ENCODE measurements around the gene MRPS30.

Gene MRPS30

GRCh38 chr5:44847206-44847852 is 38.6 kb downstream of the MRPS30 start:
- no peak overlapping the region for H2BK12ac ChIP-seq (ENCODE audit: low read length in 2 of 2)
- 96% methylated on average over 1 of the region's 5 CpGs for WGBS

GRCh38 chr5:44860267-44860666 is 51.5 kb downstream of the MRPS30 start:
- H3K4me2 ChIP-seq (ENCODE audit: low read length, poor library complexity, severe bottlenecking) = no peak overlapping the region
- H2AFZ ChIP-seq (ENCODE audit: low read depth, low read length) = no peak overlapping the region
- no peak overlapping the region for H3K9ac ChIP-seq (ENCODE audit: low read length)
- H3K4me1 ChIP-seq (ENCODE audit: control insufficient read depth, insufficient read depth, low read depth, low read length) = no peaks in the 10 kb centered on the region
- H2BK15ac ChIP-seq (ENCODE audit: low read depth, poor library complexity, severe bottlenecking) = no peak overlapping the region
- H2BK5ac ChIP-seq (ENCODE audit: low read depth, low read length, poor library complexity, severe bottlenecking) = no peak overlapping the region
- H3K14ac ChIP-seq (ENCODE audit: low read length in 2 of 2) = no peak overlapping the region
- no peak overlapping the region for H3K4me3 ChIP-seq (ENCODE audit: insufficient read depth in 1 of 2, low read depth in 1 of 2, low read length in 2 of 2)
- H3K36me3 ChIP-seq (ENCODE audit: control insufficient read depth in 1 of 2, insufficient read depth in 2 of 2, low read depth in 1 of 2, low read length in 2 of 2) = no peaks in the 10 kb centered on the region
- no peak overlapping the region for H3K4ac ChIP-seq (ENCODE audit: low read depth in 1 of 2, low read length in 2 of 2)
- no peak overlapping the region for H2AK5ac ChIP-seq (ENCODE audit: low read length, severe bottlenecking)
- no peaks in the 10 kb centered on the region for H3K9me3 ChIP-seq (ENCODE audit: control insufficient read depth, low read length)
- no peak overlapping the region for H2BK12ac ChIP-seq (ENCODE audit: low read length in 2 of 2)
- H3K18ac ChIP-seq (ENCODE audit: low read depth in 1 of 2, low read length in 2 of 2) = no peak overlapping the region
- no peak overlapping the region for H4K91ac ChIP-seq (ENCODE audit: low read length)
- H4K8ac ChIP-seq (ENCODE audit: low read length) = no peak overlapping the region
- no peaks in the 10 kb centered on the region for H3K27me3 ChIP-seq (ENCODE audit: control insufficient read depth in 1 of 2, insufficient read depth in 1 of 2, low read length in 2 of 2)
- H3K23ac ChIP-seq (ENCODE audit: low read length in 2 of 2) = no peak overlapping the region
- H3K27ac ChIP-seq (ENCODE audit: low read length, poor library complexity, severe bottlenecking) = no peak overlapping the region
- H3K79me1 ChIP-seq (replicated peaks; ENCODE audit: low read length, poor library complexity, severe bottlenecking) = no peaks in the 10 kb centered on the region
- 96% methylated on average over 3 of the region's 3 CpGs for WGBS
- H2BK120ac ChIP-seq (ENCODE audit: low read depth, low read length) = no peak overlapping the region
- DNase-seq = no peak

More at GRCh38 chr5:44847206-44847852, 38.6 kb downstream of the MRPS30 start:
- Histone ChIP-seq H3K27ac (ENCODE audit: low read length, poor library complexity, severe bottlenecking) (no peak overlapping the region), H3K27me3 (ENCODE audit: control insufficient read depth in 1 of 2, insufficient read depth in 1 of 2, low read length in 2 of 2) (no peaks in the 10 kb centered on the region), H3K9ac (ENCODE audit: low read length) (no peak overlapping the region), H2BK15ac (ENCODE audit: low read depth, poor library complexity, severe bottlenecking) (no peak overlapping the region), H3K4ac (ENCODE audit: low read depth in 1 of 2, low read length in 2 of 2) (no peak overlapping the region), H2AK5ac (ENCODE audit: low read length, severe bottlenecking) (no peak overlapping the region), H3K23ac (ENCODE audit: low read length in 2 of 2) (no peak overlapping the region), H3K36me3 (ENCODE audit: control insufficient read depth in 1 of 2, insufficient read depth in 2 of 2, low read depth in 1 of 2, low read length in 2 of 2) (no peaks in the 10 kb centered on the region), H2BK5ac (ENCODE audit: low read depth, low read length, poor library complexity, severe bottlenecking) (no peak overlapping the region), H2BK120ac (ENCODE audit: low read depth, low read length) (no peak overlapping the region), H3K4me2 (ENCODE audit: low read length, poor library complexity, severe bottlenecking) (no peak overlapping the region), H3K14ac (ENCODE audit: low read length in 2 of 2) (no peak overlapping the region), H4K91ac (ENCODE audit: low read length) (no peak overlapping the region), H3K18ac (ENCODE audit: low read depth in 1 of 2, low read length in 2 of 2) (no peak overlapping the region), H3K9me3 (ENCODE audit: control insufficient read depth, low read length) (no peaks in the 10 kb centered on the region), H3K4me3 (ENCODE audit: insufficient read depth in 1 of 2, low read depth in 1 of 2, low read length in 2 of 2) (no peak overlapping the region), H2AFZ (ENCODE audit: low read depth, low read length) (no peak overlapping the region), H3K79me1 (replicated peaks; ENCODE audit: low read length, poor library complexity, severe bottlenecking) (no peaks in the 10 kb centered on the region), H4K8ac (ENCODE audit: low read length) (no peak overlapping the region), H3K4me1 (ENCODE audit: control insufficient read depth, insufficient read depth, low read depth, low read length) (no peaks in the 10 kb centered on the region)
- no peak for DNase-seq

- Histone ChIP-seq H3K27ac (ENCODE audit: low read length, poor library complexity, severe bottlenecking) (no peak overlapping the region), H3K79me1 (replicated peaks; ENCODE audit: low read length, poor library complexity, severe bottlenecking) (no peaks in the 10 kb centered on the region), H3K9ac (ENCODE audit: low read length) (no peak overlapping the region), H3K4me2 (ENCODE audit: low read length, poor library complexity, severe bottlenecking) (no peak overlapping the region), H3K4ac (ENCODE audit: low read depth in 1 of 2, low read length in 2 of 2) (no peak overlapping the region), H3K36me3 (ENCODE audit: control insufficient read depth in 1 of 2, insufficient read depth in 2 of 2, low read depth in 1 of 2, low read length in 2 of 2) (no peaks in the 10 kb centered on the region), H2BK15ac (ENCODE audit: low read depth, poor library complexity, severe bottlenecking) (no peak overlapping the region), H3K27me3 (ENCODE audit: control insufficient read depth in 1 of 2, insufficient read depth in 1 of 2, low read length in 2 of 2) (no peaks in the 10 kb centered on the region), H2AK5ac (ENCODE audit: low read length, severe bottlenecking) (no peak overlapping the region), H3K4me3 (ENCODE audit: insufficient read depth in 1 of 2, low read depth in 1 of 2, low read length in 2 of 2) (no peak overlapping the region), H3K9me3 (ENCODE audit: control insufficient read depth, low read length) (no peaks in the 10 kb centered on the region), H3K18ac (ENCODE audit: low read depth in 1 of 2, low read length in 2 of 2) (no peak overlapping the region), H4K8ac (ENCODE audit: low read length) (no peak overlapping the region), H3K4me1 (ENCODE audit: control insufficient read depth, insufficient read depth, low read depth, low read length) (no peaks in the 10 kb centered on the region), H3K23ac (ENCODE audit: low read length in 2 of 2) (no peak overlapping the region), H4K91ac (ENCODE audit: low read length) (no peak overlapping the region), H2BK5ac (ENCODE audit: low read depth, low read length, poor library complexity, severe bottlenecking) (no peak overlapping the region), H2BK12ac (ENCODE audit: low read length in 2 of 2) (no peak overlapping the region), H2BK120ac (ENCODE audit: low read depth, low read length) (no peak overlapping the region), H2AFZ (ENCODE audit: low read depth, low read length) (no peak overlapping the region), H3K14ac (ENCODE audit: low read length in 2 of 2) (no peak overlapping the region)
- 50% methylated on average over 1 of the region's 1 CpG for WGBS
- peak; percentile 15 for DNase-seq
Observed at GRCh38 chr5:44862808-44863207, 54.1 kb downstream of the MRPS30 start.
